ENCODE measurements around the gene GABRG3. TPM values are rescaled to one million over a fixed set of nuclear protein-coding genes. Genes with fewer than 3 reads are reported as not detected.

The GABRG3 gene
- total and polyA plus RNA-seq, 2 of the 4 experiments (the other 2 are of a cell fraction): not detected

DNA sequence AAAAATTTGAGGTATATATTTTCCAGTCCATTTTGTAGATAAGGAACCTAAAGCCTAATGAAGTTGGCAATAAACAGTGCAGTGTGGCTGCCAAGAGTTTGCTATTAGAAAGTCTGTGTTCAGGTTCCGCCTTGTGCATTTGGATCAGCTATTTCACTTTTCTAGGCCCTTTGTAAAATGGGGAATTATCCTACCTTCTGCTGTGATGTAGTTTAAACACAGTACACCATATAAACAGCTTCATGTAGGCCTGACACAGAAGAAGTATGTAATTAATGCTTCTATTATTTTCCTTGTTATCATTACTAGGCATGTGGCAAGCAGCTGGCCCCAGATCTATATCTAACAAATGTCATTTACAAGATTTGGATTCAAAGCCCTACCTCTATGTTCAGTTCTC lies 456.3 kb downstream of the GABRG3 start:
- no peak overlapping the region for H4K8ac ChIP-seq (ENCODE audit: low read depth in 2 of 2, low read length in 2 of 2)
- H3K27ac ChIP-seq (ENCODE audit: insufficient read depth, low read length): no peak overlapping the region
- POLR2A ChIA-PET (ENCODE audit: unreplicated experiment): no interaction called here
- CTCF ChIA-PET: no interaction called here
- no peak overlapping the region for H3K4ac ChIP-seq (ENCODE audit: low read depth, low read length)
- H4K20me1 ChIP-seq (ENCODE audit: insufficient read depth, low read length): no peaks in the 10 kb centered on the region
- TF ChIP-seq, protein P1, sequence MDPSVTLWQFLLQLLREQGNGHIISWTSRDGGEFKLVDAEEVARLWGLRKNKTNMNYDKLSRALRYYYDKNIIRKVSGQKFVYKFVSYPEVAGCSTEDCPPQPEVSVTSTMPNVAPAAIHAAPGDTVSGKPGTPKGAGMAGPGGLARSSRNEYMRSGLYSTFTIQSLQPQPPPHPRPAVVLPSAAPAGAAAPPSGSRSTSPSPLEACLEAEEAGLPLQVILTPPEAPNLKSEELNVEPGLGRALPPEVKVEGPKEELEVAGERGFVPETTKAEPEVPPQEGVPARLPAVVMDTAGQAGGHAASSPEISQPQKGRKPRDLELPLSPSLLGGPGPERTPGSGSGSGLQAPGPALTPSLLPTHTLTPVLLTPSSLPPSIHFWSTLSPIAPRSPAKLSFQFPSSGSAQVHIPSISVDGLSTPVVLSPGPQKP (IDR thresholded peaks at IDR 0.05; ENCODE audit: borderline replicate concordance, low read depth, low read length): no peak
- TF ChIP-seq CHD1 (IDR thresholded peaks at IDR 0.05; ENCODE audit: low read depth, low read length): no peak
- TF ChIP-seq FOS (IDR thresholded peaks at IDR 0.05; ENCODE audit: low read depth, low read length): no peak
- TF ChIP-seq BHLHE40 (IDR thresholded peaks at IDR 0.05; ENCODE audit: low read depth, low read length): no peak
- TF ChIP-seq, protein P2, sequence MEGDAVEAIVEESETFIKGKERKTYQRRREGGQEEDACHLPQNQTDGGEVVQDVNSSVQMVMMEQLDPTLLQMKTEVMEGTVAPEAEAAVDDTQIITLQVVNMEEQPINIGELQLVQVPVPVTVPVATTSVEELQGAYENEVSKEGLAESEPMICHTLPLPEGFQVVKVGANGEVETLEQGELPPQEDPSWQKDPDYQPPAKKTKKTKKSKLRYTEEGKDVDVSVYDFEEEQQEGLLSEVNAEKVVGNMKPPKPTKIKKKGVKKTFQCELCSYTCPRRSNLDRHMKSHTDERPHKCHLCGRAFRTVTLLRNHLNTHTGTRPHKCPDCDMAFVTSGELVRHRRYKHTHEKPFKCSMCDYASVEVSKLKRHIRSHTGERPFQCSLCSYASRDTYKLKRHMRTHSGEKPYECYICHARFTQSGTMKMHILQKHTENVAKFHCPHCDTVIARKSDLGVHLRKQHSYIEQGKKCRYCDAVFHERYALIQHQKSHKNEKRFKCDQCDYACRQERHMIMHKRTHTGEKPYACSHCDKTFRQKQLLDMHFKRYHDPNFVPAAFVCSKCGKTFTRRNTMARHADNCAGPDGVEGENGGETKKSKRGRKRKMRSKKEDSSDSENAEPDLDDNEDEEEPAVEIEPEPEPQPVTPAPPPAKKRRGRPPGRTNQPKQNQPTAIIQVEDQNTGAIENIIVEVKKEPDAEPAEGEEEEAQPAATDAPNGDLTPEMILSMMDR (conservative IDR thresholded peaks at IDR 0.05; ENCODE audit: low read depth, low read length): no peak
- TF ChIP-seq SMC3 (IDR thresholded peaks at IDR 0.05; ENCODE audit: low read depth, low read length): no peak
- no peak for TF ChIP-seq NFE2L2 (IDR thresholded peaks at IDR 0.05; ENCODE audit: low read depth, low read length)
- TF ChIP-seq POLR2A (IDR thresholded peaks at IDR 0.05; ENCODE audit: low read depth, low read length): no peak
- no peak for TF ChIP-seq RFX5 (IDR thresholded peaks at IDR 0.05; ENCODE audit: low read depth, low read length)
- TF ChIP-seq, protein P3, sequence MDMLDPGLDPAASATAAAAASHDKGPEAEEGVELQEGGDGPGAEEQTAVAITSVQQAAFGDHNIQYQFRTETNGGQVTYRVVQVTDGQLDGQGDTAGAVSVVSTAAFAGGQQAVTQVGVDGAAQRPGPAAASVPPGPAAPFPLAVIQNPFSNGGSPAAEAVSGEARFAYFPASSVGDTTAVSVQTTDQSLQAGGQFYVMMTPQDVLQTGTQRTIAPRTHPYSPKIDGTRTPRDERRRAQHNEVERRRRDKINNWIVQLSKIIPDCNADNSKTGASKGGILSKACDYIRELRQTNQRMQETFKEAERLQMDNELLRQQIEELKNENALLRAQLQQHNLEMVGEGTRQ (IDR thresholded peaks at IDR 0.05; ENCODE audit: low read depth, low read length): no peak
- no peaks in the 10 kb centered on the region for H3K27me3 ChIP-seq (ENCODE audit: control insufficient read depth, insufficient read depth, low read length)
- no peak overlapping the region for H2AK9ac ChIP-seq (replicated peaks; ENCODE audit: low read depth, low read length, poor library complexity)
- no peak overlapping the region for H3K4me3 ChIP-seq (ENCODE audit: insufficient read depth, low read depth, low read length)
- in situ Hi-C loops (cut with MboI; ENCODE audit: low sequenced_read_pairs) (no loop called here), intact Hi-C loops (cut with micrococcal nuclease) (no loop called here), dilution Hi-C loops (cut with HindIII; ENCODE audit: low sequenced_read_pairs, unreplicated experiment) (no loop called here)
- H4K91ac ChIP-seq (ENCODE audit: insufficient read depth, low read depth, low read length): no peak overlapping the region
- no peaks in the 10 kb centered on the region for H3K9me1 ChIP-seq (ENCODE audit: insufficient read depth, low read length)
- no peak overlapping the region for H2AFZ ChIP-seq (replicated peaks; ENCODE audit: low read length, poor library complexity)
- no peak overlapping the region for H2AK5ac ChIP-seq (ENCODE audit: low read depth, low read length)
- no peak overlapping the region for H4K5ac ChIP-seq (ENCODE audit: low read depth, low read length)
- no peak overlapping the region for H3K18ac ChIP-seq (ENCODE audit: low read depth, low read length)
- no peaks in the 10 kb centered on the region for H3K36me3 ChIP-seq (ENCODE audit: control insufficient read depth, insufficient read depth, low read length)
- no peaks in the 10 kb centered on the region for H3K4me1 ChIP-seq (ENCODE audit: control insufficient read depth, insufficient read depth, low read length)
- WGBS, 2 experiments (ENCODE audit: extremely low coverage in 2 of 2, insufficient read length in 1 of 2): no CpG with 5 or more reads among the region's 1 CpG
- no peak overlapping the region for H3K9ac ChIP-seq (ENCODE audit: low read depth, low read length)
- H2BK5ac ChIP-seq (ENCODE audit: low read depth, low read length, poor library complexity, severe bottlenecking): no peak overlapping the region
- H3K4me2 ChIP-seq (ENCODE audit: low read depth, low read length): no peak overlapping the region
- H3K23ac ChIP-seq (ENCODE audit: low read depth, low read length): no peak overlapping the region
- H2BK120ac ChIP-seq (ENCODE audit: low read depth, low read length): no peak overlapping the region
- DNase-seq (no peak), ATAC-seq (ENCODE audit: low read depth) (no peak)
- H3K56ac ChIP-seq (ENCODE audit: extremely low read depth, insufficient read depth, low read length): no peak overlapping the region
- H3K79me1 ChIP-seq (ENCODE audit: low read depth in 1 of 2, low read length in 2 of 2): no peaks in the 10 kb centered on the region
- H3K9me3 ChIP-seq (ENCODE audit: control insufficient read depth, insufficient read depth, low read length): peaks cover 6% of the 10 kb centered on the region
- BruUV-seq (replicated peaks): no TSS peak
- no peak overlapping the region for H3K14ac ChIP-seq (replicated peaks; ENCODE audit: low read depth, low read length)
- no peak overlapping the region for H2BK20ac ChIP-seq (ENCODE audit: low read depth, low read length)
- H2BK15ac ChIP-seq (ENCODE audit: low read depth, low read length): no peak overlapping the region

Measured in IMR-90 (cell line).